Measurements from ENCODE around the gene RALGAPA1.

Gene RALGAPA1

DNA sequence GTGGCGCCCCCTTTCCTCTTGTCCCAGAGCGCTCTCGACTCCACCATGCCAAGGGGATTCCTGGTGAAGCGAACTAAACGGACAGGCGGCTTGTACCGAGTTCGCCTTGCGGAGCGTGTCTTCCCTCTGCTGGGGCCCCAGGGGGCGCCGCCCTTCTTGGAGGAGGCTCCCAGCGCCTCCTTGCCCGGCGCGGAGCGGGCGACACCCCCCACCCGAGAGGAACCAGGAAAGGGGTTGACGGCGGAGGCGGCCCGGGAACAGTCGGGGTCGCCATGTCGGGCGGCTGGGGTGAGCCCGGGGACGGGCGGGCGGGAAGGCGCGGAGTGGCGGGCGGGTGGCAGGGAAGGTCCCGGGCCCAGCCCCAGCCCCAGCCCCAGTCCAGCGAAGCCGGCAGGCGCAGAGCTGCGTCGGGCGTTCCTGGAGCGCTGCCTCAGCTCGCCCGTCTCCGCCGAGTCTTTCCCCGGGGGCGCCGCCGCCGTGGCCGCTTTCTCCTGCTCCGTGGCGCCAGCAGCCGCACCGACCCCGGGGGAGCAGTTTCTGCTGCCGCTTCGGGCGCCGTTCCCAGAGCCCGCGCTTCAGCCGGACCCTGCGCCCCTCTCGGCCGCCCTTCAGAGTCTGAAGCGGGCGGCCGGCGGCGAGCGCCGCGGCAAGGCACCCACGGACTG is 274.8 kb downstream of the RALGAPA1 start:
- no peak for DNase-seq

- peak; percentile 68 for DNase-seq
Measured at GRCh38 chr14:35533357-35534207, 275.5 kb downstream of the RALGAPA1 start, which contains the start of gene INSM2. TSS of gene INSM2 (plus strand) at chr14:35534164. CDS start at chr14:35534253, 89 bp downstream.

DNA sequence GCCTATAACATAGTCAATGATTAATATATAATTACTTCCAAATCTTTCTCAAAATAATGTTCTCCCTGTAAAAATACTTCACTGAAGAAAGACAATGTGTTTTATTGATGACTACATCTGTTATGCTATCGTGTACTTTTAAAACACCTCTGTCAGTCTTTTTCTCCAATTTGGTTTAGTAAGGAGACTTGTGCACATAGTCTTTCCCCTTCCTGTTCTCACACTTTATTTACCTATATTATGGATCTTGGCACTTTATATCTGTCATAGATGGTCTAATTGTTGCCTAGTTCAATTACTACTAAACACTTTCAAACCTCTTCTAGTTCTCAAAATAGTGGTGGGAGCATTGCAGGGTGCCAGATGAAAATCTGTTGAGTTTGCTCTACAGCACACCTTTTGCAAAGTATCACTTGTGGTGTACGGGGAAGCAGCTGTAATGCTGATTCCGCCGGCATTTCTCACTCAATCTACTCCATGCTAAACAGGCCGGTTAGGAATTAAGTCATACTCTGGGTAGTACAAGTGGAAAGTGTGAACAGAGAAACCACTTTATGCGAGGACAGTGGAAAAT is 276.2 kb downstream of the RALGAPA1 start:
- DNase-seq: no peak

GRCh38 chr14:35531960-35532747 is 276.9 kb downstream of the RALGAPA1 start:
- no peak for DNase-seq

DNA sequence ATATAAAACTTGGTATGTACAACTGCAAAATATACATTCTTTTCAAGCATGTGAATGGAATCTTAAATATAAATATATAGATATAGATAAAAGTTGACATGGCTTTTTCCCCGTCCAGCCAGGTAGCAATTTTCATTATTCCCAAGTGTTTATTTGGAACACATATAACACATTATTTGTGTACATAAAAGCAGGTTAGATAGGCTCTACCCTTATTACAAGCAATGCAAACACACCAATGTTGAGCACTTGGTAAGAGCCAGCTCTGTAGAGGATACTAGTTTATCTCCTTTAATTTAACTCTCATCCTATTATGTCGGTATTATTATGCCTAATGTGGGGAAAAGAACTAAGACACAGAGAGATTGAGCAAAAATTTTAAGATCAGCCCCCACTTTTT is 282.1 kb downstream of the RALGAPA1 start:
- DNase-seq: no peak

DNA sequence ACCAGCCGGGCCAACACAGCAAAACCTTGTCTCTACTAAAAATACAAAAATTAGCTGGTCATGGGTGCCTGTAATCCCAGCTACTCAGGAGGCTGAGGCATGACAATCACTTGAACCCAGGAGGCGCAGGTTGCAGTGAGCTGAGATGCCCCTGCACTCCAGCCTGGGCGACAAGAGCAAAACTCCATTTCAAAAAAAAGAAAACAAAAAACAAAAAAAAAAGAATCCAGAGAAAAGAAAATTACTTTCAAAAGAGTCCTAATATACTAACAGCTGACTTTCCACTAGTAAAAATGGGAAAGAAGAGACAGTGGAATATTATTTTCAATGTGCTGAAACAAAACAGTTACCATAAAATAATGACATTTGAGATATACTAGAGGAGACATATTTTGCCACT is 283.4 kb downstream of the RALGAPA1 start:
- DNase-seq: no peak

DNA sequence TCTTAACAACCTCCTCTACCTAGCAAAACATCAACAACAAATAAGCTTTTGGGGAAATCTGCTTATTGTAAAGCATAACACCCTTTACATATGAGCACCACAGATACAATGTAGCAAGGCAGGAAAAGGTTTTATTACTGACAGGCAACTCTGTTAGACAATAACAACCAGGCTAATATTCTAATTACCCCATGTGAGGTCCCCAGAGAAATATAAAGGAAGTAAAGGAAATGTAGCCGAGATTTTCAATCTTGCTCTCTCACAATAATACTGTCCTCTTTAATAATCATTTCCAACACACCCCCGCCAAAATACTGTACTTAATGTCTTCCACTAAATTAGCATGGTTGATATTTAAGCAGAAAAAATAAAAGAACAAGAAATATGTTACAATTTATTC is 289.1 kb downstream of the RALGAPA1 start:
- DNase-seq: no peak

DNA sequence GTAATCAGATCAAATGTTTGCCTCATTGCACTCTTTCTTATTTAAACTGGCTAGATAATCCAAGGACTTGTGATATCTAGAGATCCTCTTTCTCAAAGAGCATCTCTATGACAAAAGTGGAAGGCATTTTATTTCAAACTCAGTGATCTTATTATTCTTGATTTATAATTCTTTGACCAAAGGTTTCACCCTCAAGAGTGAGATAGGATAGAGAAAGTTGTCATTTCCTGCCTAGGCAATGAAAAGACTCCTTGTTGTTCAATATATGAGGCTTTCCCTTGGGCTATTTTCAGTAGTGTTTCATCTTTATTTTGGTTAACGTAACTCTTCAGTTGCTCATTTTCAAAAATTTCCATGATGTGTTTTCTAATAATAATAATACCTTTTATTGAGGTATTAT is 293.2 kb downstream of the RALGAPA1 start:
- no peak for DNase-seq

DNA sequence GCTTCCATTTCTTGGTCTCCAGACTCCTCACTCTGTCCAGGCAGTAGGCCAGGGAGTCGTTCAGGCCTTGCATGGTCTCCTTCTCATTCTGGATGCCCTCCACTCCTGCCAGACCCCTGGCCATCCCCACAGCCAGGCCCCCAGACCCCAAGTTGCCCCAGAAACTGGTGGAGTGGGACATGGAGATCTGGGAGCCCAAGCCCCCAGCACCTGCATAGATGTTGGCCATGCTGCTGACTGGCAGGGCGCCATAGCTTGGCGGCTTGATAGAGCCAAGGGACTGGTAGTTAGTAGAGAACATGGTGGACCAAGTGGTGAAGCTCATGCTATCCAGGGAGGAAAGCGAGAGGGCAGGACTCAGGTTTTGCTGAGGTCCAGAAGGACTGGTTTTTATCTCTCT is 296.3 kb downstream of the RALGAPA1 start:
- DNase-seq: no peak

DNA sequence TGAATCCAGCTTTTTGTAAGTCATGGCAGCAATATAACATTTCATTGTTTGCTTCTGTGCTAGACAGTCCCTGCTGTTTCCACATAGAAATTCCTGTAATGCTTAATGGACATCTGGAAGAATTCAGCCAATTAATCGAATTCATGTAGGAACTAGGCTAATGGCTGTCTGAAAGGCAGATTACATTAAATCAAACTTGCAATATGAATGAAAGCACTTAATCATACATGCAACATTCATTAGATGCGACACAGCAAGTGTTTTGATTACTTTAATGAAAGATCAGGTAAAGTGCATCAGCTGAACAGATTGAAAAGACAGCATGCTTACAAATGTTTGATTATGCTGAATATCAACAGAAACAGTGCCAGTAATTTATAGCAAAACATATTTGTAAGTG is 299.2 kb downstream of the RALGAPA1 start:
- DNase-seq: no peak

DNA sequence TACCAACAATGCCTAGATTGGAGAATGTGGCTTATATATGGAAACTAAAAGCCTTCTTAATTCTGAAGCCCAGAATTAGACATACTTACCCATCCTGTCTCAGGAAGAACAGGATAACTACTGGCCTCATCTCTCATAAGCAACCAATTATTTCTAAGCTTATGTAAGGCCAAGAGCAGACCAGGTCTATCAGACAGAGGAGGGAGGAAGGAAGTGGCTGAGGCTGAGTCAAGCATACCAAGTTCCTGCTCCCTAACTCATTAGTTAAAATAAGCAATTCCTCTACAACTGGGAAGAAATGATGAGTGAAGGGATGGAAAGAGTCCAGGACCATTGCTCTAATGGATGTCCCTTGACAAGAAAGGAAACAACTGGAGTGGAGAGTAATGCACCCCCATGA is 302.2 kb downstream of the RALGAPA1 start:
- DNase-seq: no peak

- DNase-seq: no peak
Measured at GRCh38 chr14:35506461-35506860, 302.6 kb downstream of the RALGAPA1 start.

DNA sequence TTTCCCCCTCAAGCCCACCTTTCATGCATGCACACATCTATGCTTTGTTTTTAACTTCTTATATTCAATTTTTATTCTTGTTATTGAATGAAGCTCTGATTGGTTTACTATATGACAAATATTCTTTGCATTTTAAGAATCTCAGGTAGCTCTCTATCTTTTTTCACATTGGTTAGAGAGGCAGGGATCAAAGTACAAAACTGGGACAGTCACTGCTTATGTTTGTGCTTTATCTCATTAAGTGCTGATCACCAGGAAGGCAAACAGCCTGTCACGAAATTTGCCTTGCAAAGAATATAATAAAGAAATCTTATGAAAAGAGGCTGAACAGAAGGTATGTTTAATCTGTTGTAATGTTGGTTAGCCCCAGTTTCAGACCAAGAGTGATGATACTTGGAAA is 304.8 kb downstream of the RALGAPA1 start:
- DNase-seq: no peak

DNA sequence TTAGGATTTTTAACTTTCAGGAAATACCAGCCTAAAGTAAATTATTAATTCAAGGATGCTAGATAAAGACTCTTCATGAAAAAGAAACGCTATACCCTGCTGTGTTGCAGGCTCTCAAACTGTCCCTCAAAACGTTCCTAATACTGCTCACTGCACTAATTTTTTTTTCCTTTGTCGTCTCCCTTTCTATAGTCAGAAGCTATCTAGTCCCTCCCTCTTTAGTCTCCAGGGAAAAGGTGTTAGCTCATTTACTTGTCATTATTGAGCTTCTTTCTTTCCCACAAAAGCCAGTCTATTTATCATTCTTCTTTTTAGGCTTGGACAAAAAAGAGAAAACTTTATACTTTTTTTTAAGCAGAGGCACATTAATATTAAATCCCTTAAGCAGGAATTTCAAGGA is 305.4 kb downstream of the RALGAPA1 start:
- DNase-seq: no peak

GRCh38 chr14:35499180-35499579 is 309.9 kb downstream of the RALGAPA1 start:
- DNase-seq: no peak

DNA sequence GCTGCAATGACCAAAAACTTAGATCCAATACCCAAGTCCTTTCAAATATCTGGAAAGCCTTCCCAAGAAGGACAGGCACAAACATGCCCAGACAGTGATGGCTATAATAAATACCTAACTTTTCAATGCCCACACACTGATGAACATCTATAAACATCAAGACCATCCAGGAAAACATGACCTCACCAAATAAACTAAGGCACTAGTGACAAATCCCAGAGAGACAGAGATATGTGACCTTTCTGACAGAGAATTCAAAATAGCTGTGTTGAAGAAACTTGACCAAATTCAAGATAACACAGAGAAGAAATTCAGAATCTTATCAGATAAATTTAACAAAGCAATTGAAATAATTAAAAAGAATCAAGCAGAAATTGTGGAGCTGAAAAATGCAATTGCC is 313.8 kb downstream of the RALGAPA1 start:
- DNase-seq: no peak

DNA sequence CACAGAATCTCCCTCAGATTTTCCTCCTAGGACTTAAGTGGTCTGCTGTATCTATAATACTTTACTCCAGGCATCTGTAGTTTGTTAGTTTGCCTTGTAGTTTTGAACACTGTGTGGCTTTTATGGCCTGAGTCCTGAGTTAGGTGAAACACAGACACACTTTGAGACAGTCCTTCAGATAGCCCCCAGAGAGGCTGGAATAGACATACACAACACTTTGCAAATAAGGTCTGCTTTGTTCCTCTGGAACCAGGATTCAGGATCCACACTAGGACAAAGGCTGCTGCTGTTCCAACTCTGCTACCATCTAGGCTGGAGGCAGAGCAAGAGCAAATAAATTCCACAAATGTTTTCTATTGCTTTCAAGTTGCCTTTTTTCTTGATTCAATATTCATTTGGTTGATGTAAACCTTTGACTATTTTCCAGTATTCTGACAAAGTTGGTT is 316.5 kb downstream of the RALGAPA1 start:
- DNase-seq: no peak

Data from right hindlimb (tissue), 1 donor.